ENCODE measurements around the gene SETD3.

The SETD3 gene

GRCh38 chr14:99478128-99478527 is 2.5 kb downstream of the SETD3 start:
- no peak overlapping the region for H3K27ac ChIP-seq
- H3K4me3 ChIP-seq (IDR thresholded peaks at IDR 0.05; ENCODE audit: insufficient read depth, low read depth, low read length) = no peak overlapping the region
- H3K9ac ChIP-seq = no peak overlapping the region
- peaks cover 17% of the 10 kb centered on the region for H3K4me1 ChIP-seq (ENCODE audit: low read depth, poor library complexity, severe bottlenecking)
- no peaks in the 10 kb centered on the region for H3K27me3 ChIP-seq (ENCODE audit: insufficient read depth, low read depth)
- no peaks in the 10 kb centered on the region for H3K36me3 ChIP-seq (ENCODE audit: insufficient read depth)
- no peaks in the 10 kb centered on the region; the same call in 1 of the 2 replicates for H4K20me1 ChIP-seq (ENCODE audit: insufficient read depth)
- TF ChIP-seq CTCF (conservative IDR thresholded peaks at IDR 0.05; ENCODE audit: low read depth, low read length) = no peak
- no peak overlapping the region for H3K4me2 ChIP-seq
- H3K79me2 ChIP-seq (ENCODE audit: insufficient read depth, low read depth) = peaks cover 75% of the 10 kb centered on the region
- no peak overlapping the region for H2AFZ ChIP-seq (ENCODE audit: low read depth)

DNA sequence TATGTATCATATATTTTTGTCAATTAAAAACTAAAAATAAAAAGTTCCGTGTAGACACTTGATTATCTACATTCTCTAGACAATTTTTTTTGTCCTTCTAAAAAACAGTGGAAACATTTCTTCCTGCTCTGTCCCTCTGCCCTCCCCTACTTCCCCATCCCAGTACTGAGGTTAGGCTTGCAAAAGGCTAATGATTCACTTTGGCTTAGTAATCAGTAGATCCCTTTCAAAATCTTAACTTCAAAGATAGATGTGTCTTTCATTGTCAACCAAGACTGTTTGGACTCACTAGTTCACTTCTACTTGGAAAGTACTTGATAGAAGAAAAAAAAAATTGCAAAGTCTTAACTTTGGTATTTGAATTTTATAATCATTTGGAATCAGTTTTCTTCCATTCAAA is 3.8 kb downstream of the SETD3 start:
- Histone ChIP-seq H3K79me2 (ENCODE audit: insufficient read depth, low read depth) (peaks cover 67% of the 10 kb centered on the region), H3K27ac (no peak overlapping the region), H3K4me3 (IDR thresholded peaks at IDR 0.05; ENCODE audit: insufficient read depth, low read depth, low read length) (no peak overlapping the region), H3K36me3 (ENCODE audit: insufficient read depth) (no peaks in the 10 kb centered on the region), H3K9ac (no peak overlapping the region), H4K20me1 (ENCODE audit: insufficient read depth) (no peaks in the 10 kb centered on the region), H3K4me1 (ENCODE audit: low read depth, poor library complexity, severe bottlenecking) (peaks cover 9% of the 10 kb centered on the region), H3K27me3 (ENCODE audit: insufficient read depth, low read depth) (no peaks in the 10 kb centered on the region), H3K4me2 (no peak overlapping the region), H2AFZ (ENCODE audit: low read depth) (no peak overlapping the region)
- TF ChIP-seq CTCF (conservative IDR thresholded peaks at IDR 0.05; ENCODE audit: low read depth, low read length) = no peak

DNA sequence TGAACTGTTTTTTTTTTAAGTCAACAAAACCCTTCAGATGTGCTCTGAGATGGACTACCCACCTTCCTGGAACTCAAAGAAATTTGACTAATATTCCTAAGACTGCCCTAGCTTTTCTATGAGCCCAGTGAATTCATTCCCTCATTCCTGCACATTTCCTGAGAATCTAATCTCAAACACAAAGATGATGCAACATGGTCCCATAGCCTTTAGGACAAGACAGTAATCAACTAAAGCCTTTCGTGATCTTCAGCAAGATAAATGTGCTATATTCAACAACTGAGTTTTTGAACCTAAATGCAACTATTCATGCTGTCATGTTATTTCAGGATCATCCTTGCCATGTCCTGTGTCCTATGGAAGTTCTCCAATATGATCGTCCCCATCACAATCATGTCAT is 5.0 kb downstream of the SETD3 start:
- Histone ChIP-seq H3K4me3 (IDR thresholded peaks at IDR 0.05; ENCODE audit: insufficient read depth, low read depth, low read length) (no peak overlapping the region), H4K20me1 (ENCODE audit: insufficient read depth) (no peaks in the 10 kb centered on the region), H3K4me2 (no peak overlapping the region)

GRCh38 chr14:99475179-99475578 is 5.5 kb downstream of the SETD3 start:
- no peak for TF ChIP-seq CTCF (conservative IDR thresholded peaks at IDR 0.05; ENCODE audit: low read depth, low read length)
- Histone ChIP-seq H3K4me2 (no peak overlapping the region), H3K4me1 (ENCODE audit: low read depth, poor library complexity, severe bottlenecking) (peaks cover 9% of the 10 kb centered on the region), H3K27me3 (ENCODE audit: insufficient read depth, low read depth) (no peaks in the 10 kb centered on the region), H3K4me3 (IDR thresholded peaks at IDR 0.05; ENCODE audit: insufficient read depth, low read depth, low read length) (no peak overlapping the region), H3K36me3 (ENCODE audit: insufficient read depth) (no peaks in the 10 kb centered on the region), H3K27ac (no peak overlapping the region), H3K79me2 (ENCODE audit: insufficient read depth, low read depth) (peaks cover 72% of the 10 kb centered on the region), H4K20me1 (ENCODE audit: insufficient read depth) (no peaks in the 10 kb centered on the region), H3K9ac (no peak overlapping the region), H2AFZ (ENCODE audit: low read depth) (no peak overlapping the region)

More for the DNA sequence above, 5.0 kb downstream of the SETD3 start:
- H3K4me1 ChIP-seq (ENCODE audit: low read depth, poor library complexity, severe bottlenecking) = peaks cover 9% of the 10 kb centered on the region
- no peaks in the 10 kb centered on the region for H3K36me3 ChIP-seq (ENCODE audit: insufficient read depth)
- no peaks in the 10 kb centered on the region for H3K27me3 ChIP-seq (ENCODE audit: insufficient read depth, low read depth)
- no peak overlapping the region for H3K27ac ChIP-seq
- H3K79me2 ChIP-seq (ENCODE audit: insufficient read depth, low read depth) = peaks cover 67% of the 10 kb centered on the region
- no peak for TF ChIP-seq CTCF (conservative IDR thresholded peaks at IDR 0.05; ENCODE audit: low read depth, low read length)
- H2AFZ ChIP-seq (ENCODE audit: low read depth) = no peak overlapping the region
- no peak overlapping the region for H3K9ac ChIP-seq

Data from KMS-11 (cell line).